Glomerular endothelial cell (primary cell): ENCODE measurements around the gene OR6C76. TPM values are rescaled to one million over a fixed set of nuclear protein-coding genes. Genes with fewer than 3 reads are reported as not detected.

ENCODE experiments used
- DNase-seq: peaks from one replicate; pipeline ENCODE4 v3.0.0-alpha.2; 2011; ENCODE audit warnings: low read depth, low spot score; ENCODE audit errors: extremely low read depth
- total RNA-seq: library from RNA; depleted of rRNA; stranded (reverse); fragments of >200 nt; gene quantifications from 2 replicates; pipeline ENCODE4 v1.2.3, GENCODE V29; 2015

OR6C76 gene
- total RNA-seq, 1 donor from 2014 or later: not detected

DNA sequence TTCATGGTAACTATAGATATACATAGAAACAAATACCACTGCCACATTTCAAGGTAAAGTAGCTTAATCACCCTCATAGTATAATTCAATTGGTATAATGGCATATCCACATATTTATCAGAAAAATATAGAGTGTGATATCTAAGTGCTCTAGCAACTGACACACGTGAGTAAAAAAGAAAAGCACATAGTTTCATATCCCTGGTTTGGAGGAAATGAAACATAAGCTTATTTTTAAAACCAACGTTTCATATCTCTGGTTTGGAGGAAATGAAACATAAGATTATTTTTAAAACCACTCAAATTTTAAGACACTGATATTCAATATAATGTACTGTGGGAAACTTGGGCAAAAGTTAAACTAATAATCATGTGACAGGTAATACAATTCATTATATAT, 41.8 kb downstream of the OR6C76 start:
- DNase-seq: no peak

DNA sequence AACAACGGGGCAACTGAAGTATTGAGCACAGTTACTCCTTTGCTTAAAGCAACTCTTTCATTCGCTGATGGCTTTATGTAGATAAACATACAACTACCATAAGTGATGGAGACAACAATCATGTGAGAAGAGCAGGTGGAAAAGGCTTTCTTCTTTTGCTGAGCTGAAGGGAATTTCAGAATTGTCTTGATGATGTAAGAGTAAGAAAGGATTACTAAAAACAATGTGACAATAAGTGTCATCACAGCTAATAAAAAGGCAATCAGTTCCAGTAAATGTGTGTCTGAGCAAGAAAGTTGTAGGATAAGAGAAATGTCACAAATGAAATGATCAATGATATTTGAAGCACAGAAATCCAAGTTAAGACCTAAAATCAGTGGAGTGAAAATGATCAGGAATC, 43.2 kb downstream of the OR6C76 start:
- no peak for DNase-seq

DNA sequence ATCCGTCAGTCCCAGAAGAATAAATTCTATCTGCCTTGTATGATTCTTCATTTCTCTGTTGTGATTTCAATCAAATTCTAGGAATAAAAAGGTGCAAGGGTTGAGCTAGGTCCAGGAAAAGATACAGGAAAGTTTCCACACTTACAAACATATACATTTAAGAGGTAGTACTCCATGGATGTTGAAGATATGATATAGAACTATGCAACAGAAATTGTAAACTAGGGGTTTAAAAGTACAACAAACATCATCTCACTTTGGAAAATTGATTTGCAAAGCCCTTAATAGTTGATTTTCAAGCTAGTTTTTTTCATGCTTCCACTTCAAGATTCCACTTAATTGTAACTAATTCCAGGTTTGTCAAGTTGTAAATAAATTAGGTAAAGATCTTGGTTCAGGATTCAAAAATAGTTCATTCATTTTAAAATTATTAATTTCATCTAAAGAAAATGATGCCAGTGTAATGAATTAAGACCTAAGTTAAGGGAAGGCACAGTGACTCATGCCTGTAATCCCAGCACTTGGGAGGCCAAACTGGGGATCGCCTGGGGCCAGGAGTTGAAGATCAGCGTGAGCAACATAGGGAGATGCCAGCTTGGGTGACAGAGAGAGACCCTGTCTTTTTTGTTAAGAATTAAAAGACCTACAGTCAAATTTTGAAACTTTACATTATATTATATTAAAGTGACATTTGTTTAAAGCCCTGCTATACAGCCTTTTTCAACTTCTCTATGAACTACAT, 44.2 kb downstream of the OR6C76 start, which contains the start of gene OR6C70:
TSS of gene OR6C70 (minus strand) at position 51 of the 742 bp plus-strand sequence. CDS start at position 51, 0 bp downstream.
- no peak for DNase-seq

- no peak for DNase-seq
Observed at GRCh38 chr12:55472264-55472663, 46.2 kb downstream of the OR6C76 start.

Other genes starting within 250 kb of the OR6C76 start
- not detected in 2 replicates for gene OR10A7, start 205.2 kb upstream of the OR6C76 start, total RNA-seq
- gene OR6C74, start 181.6 kb upstream of the OR6C76 start, total RNA-seq: not detected in 2 replicates
- gene OR6C6, start 129.7 kb upstream of the OR6C76 start, total RNA-seq: not detected in 2 replicates
- gene OR6C1, start 111.9 kb upstream of the OR6C76 start, total RNA-seq: not detected in 2 replicates
- gene OR6C3, start 95.5 kb upstream of the OR6C76 start, total RNA-seq: not detected in 2 replicates
- not detected in 2 replicates for gene OR6C75, start 63.3 kb upstream of the OR6C76 start, total RNA-seq
- gene OR6C65, start 25.7 kb upstream of the OR6C76 start, total RNA-seq: not detected in 2 replicates
- not detected in 2 replicates for gene OR6C2, start 17.8 kb downstream of the OR6C76 start, total RNA-seq
- not detected in 2 replicates for gene OR6C70, start 43.9 kb downstream of the OR6C76 start, total RNA-seq
- gene OR6C68, start 66.1 kb downstream of the OR6C76 start, total RNA-seq: not detected in 2 replicates
- gene OR6C4, start 123.3 kb downstream of the OR6C76 start, total RNA-seq: not detected in 2 replicates
- gene OR2AP1, start 146.2 kb downstream of the OR6C76 start, total RNA-seq: not detected in 2 replicates
- gene OR10P1, start 210.6 kb downstream of the OR6C76 start, total RNA-seq: not detected in 2 replicates